GM12801 (cell line): Measurements from ENCODE around the gene TMCC2.
A peak's percentile ranks its signal among the peaks of the same experiment; 100 is the strongest.

ENCODE experiments used
- TF ChIP-seq, protein P1 (sequence below): IDR thresholded peaks from one replicate; pipeline ENCODE4 v1.5.1; 2011; ENCODE audit warnings: control low read depth; ENCODE audit not compliant: insufficient read length; ENCODE audit errors: extremely low read depth

Gene TMCC2

DNA sequence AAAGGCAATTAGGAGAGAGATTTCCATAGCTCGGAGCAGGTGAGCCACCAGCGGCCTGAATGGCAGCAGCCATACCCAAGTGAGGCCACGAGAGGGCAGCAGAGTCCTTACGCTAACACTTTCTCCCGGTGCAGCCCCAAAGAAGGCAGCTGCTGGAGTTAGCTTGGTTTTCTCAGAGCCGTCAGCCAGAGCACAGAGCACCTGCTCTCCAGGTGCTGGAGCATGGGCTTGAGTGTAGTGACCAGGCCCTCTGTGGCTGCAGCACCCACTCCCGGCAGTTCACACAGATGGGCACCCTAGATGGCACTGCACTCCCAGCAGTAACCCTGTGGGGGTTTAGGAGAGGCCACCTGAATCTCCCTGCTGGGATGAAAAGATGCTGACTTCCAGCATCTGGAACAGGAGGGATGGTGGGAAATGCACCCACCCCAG is 45.8 kb downstream of the TMCC2 start:
- TF ChIP-seq, protein P1, sequence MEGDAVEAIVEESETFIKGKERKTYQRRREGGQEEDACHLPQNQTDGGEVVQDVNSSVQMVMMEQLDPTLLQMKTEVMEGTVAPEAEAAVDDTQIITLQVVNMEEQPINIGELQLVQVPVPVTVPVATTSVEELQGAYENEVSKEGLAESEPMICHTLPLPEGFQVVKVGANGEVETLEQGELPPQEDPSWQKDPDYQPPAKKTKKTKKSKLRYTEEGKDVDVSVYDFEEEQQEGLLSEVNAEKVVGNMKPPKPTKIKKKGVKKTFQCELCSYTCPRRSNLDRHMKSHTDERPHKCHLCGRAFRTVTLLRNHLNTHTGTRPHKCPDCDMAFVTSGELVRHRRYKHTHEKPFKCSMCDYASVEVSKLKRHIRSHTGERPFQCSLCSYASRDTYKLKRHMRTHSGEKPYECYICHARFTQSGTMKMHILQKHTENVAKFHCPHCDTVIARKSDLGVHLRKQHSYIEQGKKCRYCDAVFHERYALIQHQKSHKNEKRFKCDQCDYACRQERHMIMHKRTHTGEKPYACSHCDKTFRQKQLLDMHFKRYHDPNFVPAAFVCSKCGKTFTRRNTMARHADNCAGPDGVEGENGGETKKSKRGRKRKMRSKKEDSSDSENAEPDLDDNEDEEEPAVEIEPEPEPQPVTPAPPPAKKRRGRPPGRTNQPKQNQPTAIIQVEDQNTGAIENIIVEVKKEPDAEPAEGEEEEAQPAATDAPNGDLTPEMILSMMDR: peak; percentile 90

DNA sequence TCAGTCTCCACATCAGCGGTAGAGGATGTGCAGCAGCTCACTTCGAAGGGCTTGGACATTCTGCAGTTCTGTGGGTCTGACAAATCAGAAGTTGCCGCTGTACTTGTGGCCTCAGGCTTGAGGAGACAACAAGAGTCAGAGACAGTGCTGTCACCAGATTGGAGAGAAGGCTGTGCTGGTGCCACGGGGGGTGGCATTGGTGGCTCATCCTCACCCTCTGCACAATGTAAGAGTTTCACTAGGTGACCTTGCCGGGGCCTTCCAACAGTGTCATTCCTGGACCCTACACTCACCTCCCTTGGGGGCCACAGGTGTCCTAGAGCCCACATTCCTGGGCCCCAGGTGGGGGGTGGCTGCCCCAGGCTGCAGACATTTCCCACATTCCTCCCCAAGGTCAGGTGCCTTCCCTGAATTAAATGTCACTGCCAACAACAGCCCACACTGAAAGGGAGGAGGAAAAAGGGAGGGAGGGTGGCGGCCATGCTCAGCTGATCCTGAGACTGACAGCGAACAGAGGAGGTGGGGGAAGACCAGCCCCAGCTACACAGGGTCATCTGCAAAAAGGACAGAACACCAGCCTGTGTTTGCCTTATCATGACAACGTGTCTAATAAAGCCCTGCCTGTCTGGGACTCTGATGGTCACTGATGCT is 46.4 kb downstream of the TMCC2 start:
- TF ChIP-seq, protein P1: no peak

DNA sequence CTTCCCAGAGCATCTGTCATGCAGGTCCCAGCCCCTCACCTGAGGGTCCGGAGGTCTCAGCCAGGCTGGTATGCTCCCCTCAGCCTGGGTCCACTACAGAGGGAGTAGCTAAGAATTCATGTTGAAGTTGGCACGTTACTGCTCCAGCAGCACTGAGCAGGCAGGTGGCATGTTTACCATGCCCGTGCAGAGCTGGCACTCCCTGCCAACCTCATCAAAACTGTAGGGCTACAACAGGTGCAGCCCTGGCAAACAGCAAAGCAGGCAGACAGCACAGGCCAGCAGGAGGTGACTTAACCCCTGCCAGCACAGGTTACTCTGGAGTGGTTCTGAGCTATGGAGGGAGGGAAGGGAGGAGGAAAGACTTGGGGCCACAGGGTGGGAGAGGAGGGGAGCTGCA is 47.4 kb downstream of the TMCC2 start:
- TF ChIP-seq, protein P1: no peak

DNA sequence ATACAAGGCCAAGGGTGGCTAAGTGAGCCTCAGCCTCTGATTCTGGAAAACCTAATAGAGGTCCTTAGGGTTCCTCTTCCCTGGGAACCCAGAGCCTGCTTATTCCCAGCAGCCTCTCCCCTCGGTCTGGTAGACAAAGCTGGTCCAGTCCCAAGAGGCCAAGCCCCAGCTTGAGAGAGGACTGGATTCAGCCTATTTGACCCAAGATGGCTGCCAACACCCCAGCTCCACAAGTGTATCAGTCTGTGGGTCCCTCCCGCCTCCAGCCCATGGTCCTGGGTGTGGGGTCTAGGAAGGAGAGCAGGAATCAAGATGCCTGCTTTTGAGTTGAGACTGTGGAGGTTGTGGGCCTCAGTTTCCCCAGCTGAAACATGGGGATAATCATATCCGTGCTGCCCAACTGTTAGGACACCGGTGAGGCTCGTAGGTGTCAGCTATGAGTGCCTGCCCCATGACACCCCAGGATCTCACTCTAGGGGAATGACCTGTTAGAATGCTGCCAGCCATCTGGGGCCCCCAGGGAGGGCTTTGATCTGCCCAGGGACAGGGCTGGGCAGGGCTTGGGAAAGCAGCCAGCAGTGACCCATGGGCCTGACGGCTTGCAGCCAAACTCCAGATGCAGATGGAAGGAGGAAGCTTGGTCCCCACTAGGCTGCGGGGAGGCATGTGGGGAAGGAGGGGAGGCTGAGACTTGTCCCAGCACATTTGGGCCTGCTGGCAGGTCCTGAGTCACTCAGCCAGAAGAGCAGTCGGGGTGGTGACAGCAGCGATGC is 48.4 kb downstream of the TMCC2 start:
- TF ChIP-seq, protein P1: no peak

DNA sequence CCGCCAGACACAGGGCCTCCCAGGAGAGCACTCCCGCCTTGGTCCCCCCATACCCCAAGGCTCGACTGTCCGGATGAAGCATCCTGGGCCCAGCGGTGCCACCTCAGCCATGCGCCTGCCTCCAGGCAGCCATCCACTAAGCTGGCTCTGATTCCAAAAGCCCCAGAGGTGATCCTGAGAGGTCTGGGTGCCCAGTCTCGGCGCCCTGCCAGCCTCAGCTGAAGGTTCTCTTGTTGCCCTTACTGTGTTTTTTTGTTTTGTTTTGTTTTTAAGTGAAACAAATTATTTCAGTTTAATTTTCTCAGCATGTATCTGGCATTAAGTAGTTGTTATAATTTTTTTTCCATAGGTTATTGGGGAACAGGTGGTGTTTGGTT is 48.9 kb downstream of the TMCC2 start:
- TF ChIP-seq, protein P1: no peak

DNA sequence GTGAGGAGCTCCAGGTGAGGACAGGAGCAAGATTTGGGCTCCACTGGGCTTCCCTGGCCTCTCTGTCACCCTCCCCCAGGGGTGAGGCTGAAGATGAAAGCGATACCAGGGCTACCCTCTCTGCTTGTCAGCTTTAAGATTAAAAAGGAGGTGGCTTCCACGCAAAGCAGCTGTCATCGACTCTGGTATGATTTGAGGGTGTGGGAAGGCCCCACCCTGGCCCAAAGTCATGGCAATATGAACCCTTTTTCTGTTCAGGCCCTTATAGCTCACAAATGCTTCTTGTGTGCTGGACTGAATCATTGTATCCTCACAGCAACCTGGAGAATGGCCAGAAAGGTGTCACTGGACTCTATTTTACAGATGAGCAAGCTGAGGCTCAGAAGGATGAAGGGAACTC is 52.2 kb downstream of the TMCC2 start:
- TF ChIP-seq, protein P1: no peak

DNA sequence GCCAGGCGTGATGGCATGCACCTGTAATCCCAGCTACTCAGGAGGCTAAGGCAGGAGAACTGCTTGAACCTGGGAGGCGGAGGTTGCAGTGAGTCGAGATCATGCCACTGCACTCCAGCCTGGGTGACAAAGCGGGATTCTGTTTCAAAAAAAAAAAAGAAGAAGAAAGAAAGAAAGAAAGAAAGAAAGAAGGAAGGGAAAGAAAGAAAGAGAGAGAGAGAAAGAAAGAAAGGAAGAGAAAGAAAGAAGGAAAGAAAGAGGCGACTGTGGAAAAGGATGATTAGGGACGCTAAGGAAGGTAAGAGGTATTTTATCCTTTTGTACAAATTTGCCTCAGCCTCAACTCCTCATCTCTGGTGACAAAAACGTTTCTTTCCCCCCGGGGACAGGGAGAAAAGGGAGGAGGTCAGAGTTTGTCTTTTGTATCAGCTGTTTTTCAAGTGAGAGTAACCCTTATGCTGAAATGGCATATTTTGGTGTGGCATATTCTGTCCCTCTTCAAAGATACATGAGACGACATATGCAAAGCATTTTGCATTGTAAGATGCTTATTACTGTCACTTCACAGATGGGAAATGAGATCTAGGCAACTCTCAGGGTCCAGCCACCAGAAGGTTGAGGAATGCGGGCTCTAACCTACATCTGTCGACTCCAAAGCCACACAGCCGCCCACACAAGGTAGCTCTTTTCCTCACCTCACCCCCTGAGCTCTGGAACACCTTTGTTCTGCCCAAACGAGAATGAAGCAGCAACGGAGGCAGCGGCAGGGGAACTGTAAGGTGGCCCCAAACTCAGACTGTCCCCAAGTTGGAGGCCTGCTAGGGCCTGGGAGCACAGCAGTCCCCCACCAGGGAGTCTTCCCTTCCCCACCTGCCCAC is 55.8 kb downstream of the TMCC2 start:
- TF ChIP-seq, protein P1: no peak
